GM18507 (cell line): ENCODE results near the gene KRTAP17-1.

Experiments
- DNase-seq: peaks from one replicate; pipeline ENCODE4 v3.0.0; 2011; ENCODE audit warnings: low read depth; ENCODE audit not compliant: insufficient read length; ENCODE audit errors: extremely low spot score
- FAIRE-seq: peaks from 2 replicates; lab custom pipeline; 2011; peaks lifted over from hg19 to GRCh38; lab: Jason Lieb, UNC

The KRTAP17-1 gene

DNA sequence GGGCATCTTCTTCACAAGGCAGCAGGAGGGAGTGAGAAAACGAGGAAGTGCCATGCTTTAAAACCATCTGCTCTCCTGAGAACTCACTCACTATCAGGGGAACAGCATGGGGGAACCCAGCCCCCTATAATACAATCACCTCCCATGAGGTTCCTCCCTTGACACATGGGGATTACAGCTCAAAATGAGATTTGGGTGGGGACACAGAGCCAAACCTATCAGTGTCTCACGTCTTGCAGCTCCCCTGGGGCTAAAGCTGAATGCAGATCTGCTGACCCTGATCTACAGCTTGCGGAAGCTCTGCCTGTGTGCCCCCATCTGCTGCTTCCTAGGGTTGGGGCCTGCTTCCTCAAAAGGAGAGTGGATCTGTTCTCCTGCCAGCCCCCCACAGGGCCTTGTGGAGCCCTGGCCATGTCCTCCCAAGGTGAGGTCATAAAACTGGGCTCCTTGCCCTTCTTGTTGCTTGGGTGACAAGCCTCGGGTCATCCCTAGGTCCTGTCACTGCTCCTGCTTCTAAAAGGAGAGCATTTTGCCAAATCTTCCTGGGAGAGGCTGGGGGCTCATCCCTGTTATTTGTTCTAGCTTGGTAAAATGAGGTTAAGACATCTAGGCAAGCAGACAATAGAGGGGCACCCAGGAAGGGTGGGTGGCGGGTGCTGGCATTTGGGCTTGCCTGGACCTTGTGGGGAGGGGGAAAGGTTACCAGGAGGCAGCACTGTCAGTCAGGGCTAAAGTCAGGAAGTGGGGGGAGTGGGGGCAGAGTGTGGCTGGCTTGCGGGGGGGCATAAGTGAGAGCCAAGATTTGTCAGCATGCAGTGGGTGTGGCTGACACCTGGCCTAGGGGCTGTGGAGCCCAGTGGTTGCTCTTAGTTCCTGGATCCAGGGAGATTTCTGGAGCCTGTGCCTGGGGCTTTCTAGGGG lies 19.1 kb upstream of the KRTAP17-1 start:
- FAIRE-seq = peak; percentile 83
- no peak for DNase-seq

DNA sequence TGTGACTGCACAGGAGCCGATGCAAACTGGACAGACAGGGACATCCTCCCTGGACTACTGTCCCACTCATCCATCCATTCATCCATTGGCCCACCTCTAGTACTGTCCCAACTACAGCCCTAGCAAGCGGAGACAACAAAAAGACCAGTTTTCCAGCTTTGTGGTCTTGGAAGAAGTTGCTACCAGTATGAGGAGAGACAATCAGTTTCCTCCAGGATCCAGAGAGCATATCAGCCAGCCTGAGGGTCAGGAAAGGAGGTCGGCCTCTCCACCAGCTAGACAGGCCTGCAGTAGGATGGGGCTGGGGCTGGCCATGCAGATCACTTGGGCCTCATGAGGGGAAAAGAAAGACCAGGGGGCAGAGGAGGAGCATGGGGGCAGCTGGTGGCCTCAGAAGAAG lies 18.3 kb upstream of the KRTAP17-1 start:
- no peak for DNase-seq
- no peak for FAIRE-seq

DNA sequence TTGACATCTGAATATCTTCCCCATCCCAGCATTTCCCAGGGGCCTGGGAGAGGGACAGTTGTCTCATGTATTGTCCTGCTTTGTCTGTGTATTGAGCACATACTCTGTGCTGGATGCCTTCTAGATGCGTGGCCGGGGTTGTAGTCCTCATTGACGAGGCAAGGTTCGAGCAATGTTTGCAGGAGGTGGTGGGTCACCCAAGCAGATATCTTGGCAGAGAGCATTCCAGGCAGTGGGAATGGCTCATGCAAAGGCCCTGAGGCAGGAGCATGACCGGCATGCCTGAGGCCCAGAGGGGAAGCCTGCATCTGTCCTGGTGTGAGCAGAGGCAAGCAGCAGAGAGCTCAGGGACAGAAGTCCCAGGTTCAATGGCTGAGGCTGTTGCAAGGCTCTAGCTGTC lies 17.6 kb upstream of the KRTAP17-1 start:
- DNase-seq = no peak
- no peak for FAIRE-seq

DNA sequence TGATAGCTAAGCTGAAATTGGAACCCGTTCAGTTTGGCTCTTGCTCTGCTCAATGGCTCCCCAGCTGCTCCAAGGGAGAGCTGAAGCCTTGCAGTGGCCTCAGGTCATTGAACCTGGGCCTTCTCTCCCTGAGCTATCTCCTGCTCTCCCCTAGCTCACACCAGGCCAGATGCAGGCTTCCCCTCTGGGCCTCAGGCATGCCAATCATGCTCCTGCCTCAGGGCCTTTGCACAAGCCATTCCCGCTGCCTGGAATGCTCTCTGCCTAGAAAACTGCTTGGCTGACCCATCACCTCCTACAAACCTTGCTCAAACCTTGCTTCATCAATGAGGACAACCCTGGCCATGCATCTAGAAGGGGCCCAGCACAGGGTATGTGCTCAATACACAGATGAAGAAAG lies 16.7 kb upstream of the KRTAP17-1 start:
- DNase-seq (no peak), FAIRE-seq (no peak)

DNA sequence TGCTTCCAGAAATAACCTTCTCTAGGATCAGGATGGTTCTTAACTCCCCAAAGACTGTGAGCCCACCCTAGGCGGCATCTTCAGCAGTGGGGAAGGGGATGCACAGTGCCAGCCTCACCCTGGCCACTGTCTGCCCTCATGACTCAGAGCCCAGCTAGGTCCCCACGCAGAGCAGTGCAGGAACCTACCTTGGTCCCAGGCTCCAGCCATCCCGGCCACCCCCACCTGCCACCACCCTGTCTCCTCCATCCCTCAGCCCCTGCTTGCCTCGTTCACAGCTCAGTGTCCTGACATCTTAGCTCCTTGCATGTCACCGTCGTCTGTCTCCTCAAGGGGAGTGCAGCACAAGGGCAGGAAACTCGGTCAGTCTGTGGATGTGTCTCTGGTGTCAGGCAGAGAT lies 16.1 kb upstream of the KRTAP17-1 start:
- no peak for DNase-seq
- no peak for FAIRE-seq

DNA sequence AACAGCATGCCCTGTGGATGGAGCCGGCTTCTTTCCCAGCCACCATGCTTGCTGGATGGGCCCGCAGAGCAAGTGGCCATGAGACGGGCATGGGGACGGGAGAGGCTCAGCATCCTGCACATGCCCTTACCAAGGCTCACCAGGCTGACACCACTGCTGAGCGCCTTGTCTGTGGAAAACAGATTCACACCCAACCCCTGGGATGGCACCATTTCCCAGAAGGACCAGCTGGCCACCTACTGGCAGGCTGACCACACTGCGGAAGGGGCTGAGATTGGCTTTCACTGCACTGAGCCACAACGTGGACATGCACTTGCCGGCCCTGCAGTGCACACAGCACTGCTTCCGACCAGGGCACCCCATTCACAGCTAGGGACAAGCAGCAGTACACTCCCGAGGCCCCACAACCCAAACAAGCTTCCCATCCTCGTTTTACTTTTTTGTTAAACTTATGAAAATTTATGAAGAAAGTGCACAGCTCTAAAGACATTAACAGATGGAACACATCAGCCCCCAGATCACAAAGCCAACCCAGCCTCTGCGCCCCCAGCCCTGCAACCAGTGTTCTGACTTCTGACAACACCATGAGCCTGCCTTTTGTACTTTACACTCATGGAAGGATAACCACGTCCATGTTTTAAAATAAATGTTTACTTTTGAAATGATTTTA lies 13.9 kb upstream of the KRTAP17-1 start:
- FAIRE-seq (peak; percentile 18), DNase-seq (no peak)

- no peak for FAIRE-seq
Measured at GRCh38 chr17:41328207-41328606, 12.7 kb upstream of the KRTAP17-1 start.

GRCh38 chr17:41327411-41328120 lies 12.1 kb upstream of the KRTAP17-1 start:
- DNase-seq (no peak), FAIRE-seq (no peak)

More at GRCh38 chr17:41328207-41328606, 12.7 kb upstream of the KRTAP17-1 start:
- DNase-seq = no peak

DNA sequence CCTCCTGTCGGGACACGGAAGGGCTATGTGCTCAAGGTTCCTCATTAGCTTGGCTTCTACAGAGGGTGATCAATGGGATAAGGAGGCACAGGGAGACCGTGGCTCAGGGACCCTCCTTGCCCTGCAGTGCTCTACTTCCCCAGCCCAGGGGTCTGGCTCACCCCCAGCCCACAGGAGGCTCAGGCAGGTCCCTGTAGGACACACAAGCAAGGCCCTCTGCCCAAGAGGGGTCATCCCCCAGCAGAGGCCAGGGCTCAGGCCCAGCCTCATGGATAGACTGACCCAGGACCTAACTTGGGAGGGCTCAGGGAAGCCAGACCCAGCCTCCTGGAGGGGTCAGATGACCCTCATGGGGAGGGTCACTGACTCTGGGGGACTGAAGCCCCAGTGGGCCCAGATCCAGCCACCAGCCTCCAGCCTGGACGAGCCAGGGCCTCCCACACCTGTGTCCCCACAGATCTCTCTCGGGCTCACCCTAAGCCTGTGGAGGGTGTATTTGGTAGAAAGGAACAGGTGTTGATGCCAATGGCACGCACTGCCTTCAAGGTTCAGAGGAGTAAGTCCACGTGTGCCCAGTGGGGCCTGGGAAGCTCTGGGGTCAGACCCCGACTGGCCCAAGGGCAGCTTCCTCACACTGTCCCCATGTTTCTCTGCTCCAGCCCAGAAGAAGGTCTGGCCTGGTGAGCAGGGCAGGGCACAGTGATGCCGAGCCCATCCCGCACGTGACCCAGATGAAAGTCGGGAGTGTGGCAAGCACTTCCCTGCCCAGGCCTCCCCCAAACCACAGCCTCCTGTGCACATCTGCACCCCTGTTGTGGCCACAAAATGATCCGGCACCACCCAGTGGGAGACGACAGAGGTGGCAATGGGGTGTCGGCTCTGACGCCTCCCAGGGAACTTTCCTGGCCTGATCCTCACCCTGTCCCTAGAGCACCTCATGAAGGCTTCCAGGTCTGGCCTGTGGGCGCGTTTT lies 10.9 kb upstream of the KRTAP17-1 start:
- DNase-seq (no peak), FAIRE-seq (no peak)

GRCh38 chr17:41325611-41326010 lies 10.1 kb upstream of the KRTAP17-1 start:
- no peak for DNase-seq
- no peak for FAIRE-seq

GRCh38 chr17:41325126-41325525 lies 9.6 kb upstream of the KRTAP17-1 start:
- no peak for DNase-seq
- FAIRE-seq = no peak

DNA sequence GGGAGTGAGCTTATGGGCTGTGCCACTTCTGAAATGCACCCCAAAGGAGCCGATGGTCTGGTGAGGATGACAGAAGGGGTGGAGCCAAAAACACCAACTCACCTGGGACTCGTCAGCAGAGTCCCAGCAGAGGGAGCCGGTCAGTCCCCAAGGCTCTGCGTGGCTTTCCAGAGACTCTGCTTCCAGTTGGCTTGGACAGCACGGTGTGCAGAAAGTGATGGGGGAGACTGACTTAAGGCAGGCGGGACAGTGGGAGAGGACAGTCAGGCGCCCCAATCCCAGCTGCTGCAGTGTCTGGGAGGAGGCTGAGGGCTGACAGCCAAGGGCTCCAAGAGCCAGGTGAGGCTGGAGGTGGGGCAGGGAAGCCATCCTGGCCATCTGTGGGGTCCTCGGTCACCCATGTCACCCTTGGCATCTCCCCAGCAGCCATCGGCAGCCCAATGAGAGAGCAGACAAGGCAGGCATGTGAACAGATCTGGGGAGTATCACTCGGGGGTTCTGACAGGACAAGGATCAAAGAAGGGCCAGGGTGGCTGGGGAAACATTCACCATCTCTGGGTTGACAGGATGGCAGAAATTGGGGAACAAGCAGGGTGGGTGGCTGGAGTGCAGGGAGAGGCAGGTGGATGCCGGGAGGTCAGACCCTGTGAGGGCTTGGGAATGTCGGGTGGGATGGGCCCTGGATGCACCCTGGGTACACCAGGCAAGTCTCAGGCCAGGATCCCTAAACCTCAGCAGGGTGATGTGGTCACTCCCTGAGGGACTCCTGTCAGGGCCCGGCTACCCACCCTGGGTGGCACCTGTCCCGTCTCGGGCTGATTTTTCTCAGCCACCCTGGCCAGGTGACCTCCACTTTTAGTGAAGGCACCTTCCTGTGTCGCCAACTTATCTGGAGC lies 8.9 kb upstream of the KRTAP17-1 start:
- FAIRE-seq = no peak
- DNase-seq = no peak

GRCh38 chr17:41322903-41323895 lies 7.7 kb upstream of the KRTAP17-1 start:
- FAIRE-seq = no peak

GRCh38 chr17:41322094-41322902 lies 6.8 kb upstream of the KRTAP17-1 start:
- peak; percentile 79 for FAIRE-seq
- no peak for DNase-seq

More at GRCh38 chr17:41322903-41323895, 7.7 kb upstream of the KRTAP17-1 start:
- no peak for DNase-seq

GRCh38 chr17:41318231-41318630 lies 2.7 kb upstream of the KRTAP17-1 start:
- no peak for FAIRE-seq
- DNase-seq = no peak

DNA sequence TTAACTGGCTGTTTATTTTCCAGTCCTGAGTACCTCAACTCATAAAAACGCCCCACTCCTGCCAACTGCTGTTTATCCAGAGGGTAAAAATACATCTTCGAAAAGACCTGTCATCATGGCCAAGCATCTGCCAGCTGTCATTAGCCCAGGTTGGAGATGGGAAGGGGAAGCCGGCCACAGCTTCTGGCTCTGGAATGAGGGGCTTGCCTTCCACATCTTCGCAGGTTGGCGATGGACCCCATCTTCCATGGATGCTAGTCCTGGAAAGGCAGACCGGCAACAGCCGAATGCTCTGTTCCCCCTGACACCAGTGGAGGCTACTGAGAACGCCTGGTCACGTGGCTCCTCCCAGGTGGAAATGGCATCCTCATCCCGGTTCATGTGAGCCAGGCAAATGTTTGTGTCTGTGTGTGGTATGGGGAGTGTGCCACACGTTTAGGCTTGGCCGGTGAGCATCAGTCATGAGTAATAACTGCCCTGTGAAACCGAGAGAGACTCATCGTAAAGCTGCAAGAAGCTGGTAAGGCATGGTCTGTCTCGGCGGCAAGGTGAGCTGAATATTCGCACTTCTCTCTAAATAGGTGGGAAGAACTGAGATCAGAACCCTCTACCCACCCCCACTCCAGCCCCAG lies 420 bp upstream of the KRTAP17-1 start:
- FAIRE-seq (no peak), DNase-seq (no peak)
